GM08714 (cell line): Measurements from ENCODE around the gene RUNX2.
"Not testable (repeated sequence)": the region's sequence is repeated elsewhere in the genome, so short reads cannot be mapped to it uniquely, and the experiment has no call there.

Source experiments
- H3K4me3 ChIP-seq: fragments of 200-500 bp; sonication (Bioruptor generic); 2 replicates; pipeline ENCODE4 v1.5.1; 2014; ENCODE audit warnings: mild to moderate bottlenecking, low read length, inconsistent platforms
- ZNF274 ChIP-seq: IDR thresholded peaks from 2 replicates; pipeline ENCODE4 v1.6.1; 2012; ENCODE audit warnings: mild to moderate bottlenecking, low read depth, low read length

Gene RUNX2

GRCh38 chr6:45460166-45460565, 132.0 kb downstream of the RUNX2 start:
- H3K4me3 ChIP-seq: no peak overlapping the region
- no peak for TF ChIP-seq ZNF274

GRCh38 chr6:45461486-45461885, 133.4 kb downstream of the RUNX2 start:
- no peak for TF ChIP-seq ZNF274
- no peak overlapping the region for H3K4me3 ChIP-seq

- TF ChIP-seq ZNF274: no peak
Observed at GRCh38 chr6:45462190-45463134, 134.3 kb downstream of the RUNX2 start.

GRCh38 chr6:45464685-45465084, 136.6 kb downstream of the RUNX2 start:
- TF ChIP-seq ZNF274: no peak
- H3K4me3 ChIP-seq: no peak overlapping the region

More at GRCh38 chr6:45462190-45463134, 134.3 kb downstream of the RUNX2 start:
- no peak overlapping the region for H3K4me3 ChIP-seq

- no peak overlapping the region for H3K4me3 ChIP-seq
- no peak for TF ChIP-seq ZNF274
Observed at GRCh38 chr6:45466686-45467085, 138.6 kb downstream of the RUNX2 start.

GRCh38 chr6:45467417-45467816, 139.3 kb downstream of the RUNX2 start:
- not testable (repeated sequence) for H3K4me3 ChIP-seq

- no peak overlapping the region for H3K4me3 ChIP-seq
- no peak for TF ChIP-seq ZNF274
Observed at GRCh38 chr6:45467853-45468252, 139.7 kb downstream of the RUNX2 start.

- H3K4me3 ChIP-seq: no peak overlapping the region
- TF ChIP-seq ZNF274: no peak
Observed at GRCh38 chr6:45469663-45470062, 141.5 kb downstream of the RUNX2 start.

- TF ChIP-seq ZNF274: no peak
- H3K4me3 ChIP-seq: no peak overlapping the region
Observed at GRCh38 chr6:45470131-45470738, 142.1 kb downstream of the RUNX2 start.

- no peak overlapping the region for H3K4me3 ChIP-seq
- TF ChIP-seq ZNF274: no peak
Observed at GRCh38 chr6:45472382-45472781, 144.3 kb downstream of the RUNX2 start.

- no peak for TF ChIP-seq ZNF274
Observed at GRCh38 chr6:45473121-45473993, 145.2 kb downstream of the RUNX2 start.

GRCh38 chr6:45474376-45474775, 146.2 kb downstream of the RUNX2 start:
- no peak overlapping the region for H3K4me3 ChIP-seq
- TF ChIP-seq ZNF274: no peak

More at GRCh38 chr6:45473121-45473993, 145.2 kb downstream of the RUNX2 start:
- H3K4me3 ChIP-seq: no peak overlapping the region

GRCh38 chr6:45476341-45476740, 148.2 kb downstream of the RUNX2 start:
- no peak for TF ChIP-seq ZNF274

GRCh38 chr6:45477278-45477677, 149.1 kb downstream of the RUNX2 start:
- no peak overlapping the region for H3K4me3 ChIP-seq
- no peak for TF ChIP-seq ZNF274

More at GRCh38 chr6:45476341-45476740, 148.2 kb downstream of the RUNX2 start:
- no peak overlapping the region for H3K4me3 ChIP-seq
